HG03135 (cell line): ENCODE measurements around the gene DHX9.

Experiments
- ATAC-seq: cut with Tn5 transposase; IDR thresholded peaks from one replicate; pipeline ENCODE4 v1.9.1; 2021; ENCODE audit warnings: mild to moderate bottlenecking, moderate library complexity; ENCODE audit not compliant: unreplicated experiment

The DHX9 gene

GRCh38 chr1:182839209-182840066, at the start of gene DHX9:
Gene DHX9, plus strand, starts transcription at chr1:182839347. Its CDS starts 3,220 bp downstream, at chr1:182842567.
- peak; percentile 83 for ATAC-seq

GRCh38 chr1:182791281-182792179, 47.6 kb upstream of the DHX9 start:
- no peak for ATAC-seq

GRCh38 chr1:182794091-182794490, 45.1 kb upstream of the DHX9 start:
- no peak for ATAC-seq

GRCh38 chr1:182794676-182795201, 44.4 kb upstream of the DHX9 start:
- ATAC-seq, result no peak

- no peak for ATAC-seq
These were observed 43.5 kb upstream of the DHX9 start for GRCh38 chr1:182795563-182796228.

- no peak for ATAC-seq
These were observed 36.9 kb upstream of the DHX9 start for GRCh38 chr1:182802006-182802803.

GRCh38 chr1:182803846-182804245, 35.3 kb upstream of the DHX9 start:
- no peak for ATAC-seq

- ATAC-seq, result no peak
These were observed 33.0 kb upstream of the DHX9 start for GRCh38 chr1:182806015-182806678.

GRCh38 chr1:182807907-182808306, 31.2 kb upstream of the DHX9 start:
- ATAC-seq, result no peak

- no peak for ATAC-seq
These were observed 29.7 kb upstream of the DHX9 start for GRCh38 chr1:182809414-182809957.

- ATAC-seq, result no peak
These were observed 27.0 kb upstream of the DHX9 start for GRCh38 chr1:182811975-182812722.

GRCh38 chr1:182816863-182817262, 22.3 kb upstream of the DHX9 start:
- no peak for ATAC-seq

- no peak for ATAC-seq
These were observed 21.3 kb upstream of the DHX9 start for GRCh38 chr1:182817802-182818201.

- ATAC-seq, result no peak
These were observed 15.9 kb upstream of the DHX9 start for GRCh38 chr1:182823220-182823619.

GRCh38 chr1:182826892-182827291, 12.3 kb upstream of the DHX9 start:
- ATAC-seq, result no peak

GRCh38 chr1:182829285-182829932, 9.7 kb upstream of the DHX9 start:
- ATAC-seq, result peak; percentile 72

GRCh38 chr1:182833271-182833670, 5.9 kb upstream of the DHX9 start:
- ATAC-seq, result no peak

GRCh38 chr1:182834326-182834725, 4.8 kb upstream of the DHX9 start:
- no peak for ATAC-seq
